OCI-LY3 (cell line): ENCODE measurements around the gene EPB41L5.

Source experiments
- H2AFZ ChIP-seq: fragments of 200-600, 300-600 bp; shearing (Covaris generic); 2 replicates; pipeline ENCODE4 v1.6.0; 2014; ENCODE audit warnings: antibody characterized with exemption, low read depth, low read length
- H3K27ac ChIP-seq: fragments of 200-600, 300-600 bp; sonication (generic); 2 replicates; pipeline ENCODE4 v1.5.1; 2014; ENCODE audit warnings: mild to moderate bottlenecking, low read length, moderate library complexity, mixed read lengths
- H3K27me3 ChIP-seq: fragments of 200-600, 300-600 bp; sonication (generic); 2 replicates; pipeline ENCODE4 v1.6.1; 2014; ENCODE audit warnings: low read depth, low read length, mixed read lengths
- H3K36me3 ChIP-seq: fragments of 200-600, 300-600 bp; sonication (generic); replicated peaks from 2 replicates; pipeline ENCODE3; 2014; ENCODE audit warnings: low read depth, low read length, mixed read lengths
- H3K4me1 ChIP-seq: fragments of 300-600, 200-600 bp; sonication (generic); 2 replicates; pipeline ENCODE4 v1.6.1; 2014; ENCODE audit warnings: low read length, mixed read lengths
- H3K4me2 ChIP-seq: fragments of 200-600, 300-600 bp; sonication (generic); 2 replicates; pipeline ENCODE4 v1.6.1; 2014; ENCODE audit warnings: low read length, mixed read lengths
- H3K4me3 ChIP-seq: fragments of 300-600, 200-600 bp; sonication (generic); 2 replicates; pipeline ENCODE4 v1.5.1; 2014; ENCODE audit warnings: antibody characterized with exemption, mild to moderate bottlenecking, low read length, moderate library complexity
- H3K79me2 ChIP-seq: fragments of 300-600, 200-600 bp; shearing (Covaris generic); 2 replicates; pipeline ENCODE4 v1.6.1; 2014; ENCODE audit warnings: mild to moderate bottlenecking, low read length, mixed read lengths
- H3K9ac ChIP-seq: fragments of 300-600, 200-600 bp; shearing (Covaris generic); 2 replicates; pipeline ENCODE4 v1.6.0; 2014; ENCODE audit warnings: mild to moderate bottlenecking, low read length, moderate library complexity
- H3K9me3 ChIP-seq: fragments of 200-600, 300-600 bp; shearing (Covaris generic); 2 replicates; pipeline ENCODE4 v1.6.1; 2014; ENCODE audit warnings: low read length, mixed read lengths; ENCODE audit not compliant: insufficient read depth
- H4K20me1 ChIP-seq: fragments of 200-600, 300-600 bp; sonication (generic); 2 replicates; pipeline ENCODE4 v1.6.1; 2016; ENCODE audit warnings: low read length, mixed read lengths; ENCODE audit not compliant: insufficient read depth
- CTCF ChIP-seq: fragments of 200-600, 300-600 bp; sonication (generic); IDR thresholded peaks from 2 replicates; pipeline ENCODE4 v1.5.1; 2014; ENCODE audit warnings: antibody characterized with exemption, low read length, low read depth
- EZH2phosphoT487 ChIP-seq: fragments of 200-600 bp; shearing (Covaris generic); IDR thresholded peaks from 2 replicates; pipeline ENCODE4 v1.6.1; 2018; ENCODE audit warnings: antibody characterized with exemption, mixed run types, low read depth

Gene EPB41L5

DNA sequence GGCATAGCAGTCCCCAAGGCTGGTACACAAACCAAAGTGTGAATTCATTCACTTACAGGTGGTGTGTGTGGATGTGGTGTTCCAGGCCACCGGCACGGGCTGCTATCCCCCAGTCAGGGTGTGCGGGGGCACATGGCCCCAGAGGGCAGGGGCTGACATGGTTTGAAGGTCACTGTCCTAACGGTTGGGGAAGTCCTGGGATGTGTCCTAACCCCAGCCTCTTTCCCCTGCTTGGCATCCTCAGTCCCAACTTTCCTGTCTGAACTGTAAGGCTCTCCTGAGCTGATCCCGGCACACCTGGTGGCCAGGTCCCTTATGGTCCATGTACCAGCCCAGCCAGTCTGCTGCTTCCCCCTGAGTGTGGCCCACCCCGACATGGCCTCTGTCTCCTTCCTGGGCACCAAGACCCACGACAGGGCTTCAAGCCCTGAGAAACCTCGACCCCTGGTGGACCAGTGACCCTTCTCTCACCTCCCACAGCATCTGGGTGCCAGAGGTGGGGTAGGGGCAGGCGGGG lies 212.7 kb downstream of the EPB41L5 start:
- Histone ChIP-seq H3K4me3 (no peak overlapping the region), H3K4me2 (no peak overlapping the region), H3K79me2 (peaks cover 17% of the 10 kb centered on the region), H3K27me3 (peaks cover 15% of the 10 kb centered on the region), H3K27ac (no peak overlapping the region), H3K36me3 (peaks cover 7% of the 10 kb centered on the region), H4K20me1 (no peaks in the 10 kb centered on the region), H2AFZ (no peak overlapping the region), H3K4me1 (peaks cover 16% of the 10 kb centered on the region), H3K9me3 (peaks cover 5% of the 10 kb centered on the region; the same call in 1 of the 2 replicates), H3K9ac (no peak overlapping the region)
- TF ChIP-seq EZH2phosphoT487 (no peak), CTCF (no peak)

DNA sequence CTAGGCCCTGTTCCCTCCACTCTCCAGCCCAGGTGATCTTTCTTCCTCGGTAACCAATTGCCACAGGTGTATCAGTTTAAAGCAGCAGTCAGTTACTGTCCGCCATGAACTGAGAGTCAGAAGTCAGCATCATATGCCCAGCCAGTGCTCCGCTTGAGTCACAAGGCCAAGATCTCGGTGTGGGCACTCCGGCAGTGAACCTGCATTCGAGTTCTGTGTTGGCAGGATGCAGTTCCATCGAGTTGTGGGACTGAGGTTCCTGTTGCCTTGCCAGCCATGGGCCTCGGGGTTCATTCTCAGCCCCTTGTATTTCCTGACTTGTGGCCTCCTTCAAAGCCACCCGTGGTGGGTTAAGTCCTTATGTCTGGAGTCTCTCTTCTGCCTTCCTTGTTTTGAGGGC lies 213.4 kb downstream of the EPB41L5 start:
- H3K9ac ChIP-seq: no peak overlapping the region
- peaks cover 15% of the 10 kb centered on the region for H3K27me3 ChIP-seq
- H3K9me3 ChIP-seq: peaks cover 5% of the 10 kb centered on the region; the same call in 1 of the 2 replicates
- peaks cover 7% of the 10 kb centered on the region for H3K36me3 ChIP-seq
- peaks cover 13% of the 10 kb centered on the region for H3K79me2 ChIP-seq
- no peak overlapping the region for H2AFZ ChIP-seq
- TF ChIP-seq CTCF: no peak
- TF ChIP-seq EZH2phosphoT487: no peak
- no peak overlapping the region for H3K4me2 ChIP-seq
- H3K27ac ChIP-seq: no peak overlapping the region
- H4K20me1 ChIP-seq: no peaks in the 10 kb centered on the region
- no peak overlapping the region for H3K4me3 ChIP-seq
- H3K4me1 ChIP-seq: peaks cover 16% of the 10 kb centered on the region

DNA sequence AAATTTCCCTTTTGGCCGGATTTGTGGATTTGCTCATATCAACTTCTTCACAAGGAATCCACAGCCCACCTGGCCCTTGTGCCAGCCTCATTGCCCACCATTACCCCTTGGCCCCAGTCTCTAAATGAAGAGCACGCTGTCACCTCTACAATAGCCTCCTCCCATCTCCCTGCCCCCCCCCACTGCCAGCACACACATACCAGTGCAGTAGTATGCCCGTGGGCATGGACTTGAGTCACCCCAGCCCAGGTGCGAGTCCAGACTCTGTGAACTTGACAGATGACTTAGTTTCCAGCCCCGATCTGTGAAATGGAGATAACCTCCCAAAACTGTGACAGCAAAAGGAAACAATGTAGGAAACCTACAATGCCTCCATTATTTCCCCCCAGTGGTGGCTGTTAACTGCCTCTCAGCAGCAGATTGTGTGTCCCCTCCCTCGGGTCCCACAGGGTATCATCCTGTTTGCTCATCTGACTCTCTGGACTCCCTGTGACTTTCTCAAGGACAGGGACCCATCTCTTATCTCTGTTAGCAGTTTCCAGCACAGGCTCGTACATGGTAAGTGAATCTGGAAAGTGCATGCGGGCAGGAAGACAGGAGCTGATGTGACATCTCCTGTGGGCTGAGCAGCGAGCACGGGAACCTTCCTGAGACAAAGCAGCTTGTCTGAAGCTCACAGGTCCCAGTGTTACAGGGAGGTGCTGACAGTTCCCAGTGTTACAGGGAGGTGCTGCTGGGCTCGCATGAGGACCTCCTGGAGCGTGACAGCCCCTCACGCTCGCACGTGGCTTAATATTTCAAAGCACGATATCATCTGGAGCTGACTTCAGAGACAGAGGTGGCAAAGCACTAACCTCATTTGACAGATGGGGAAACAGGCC lies 214.5 kb downstream of the EPB41L5 start:
- peak overlapping the region; percentile 7; the same call in 1 of the 2 replicates for H3K4me2 ChIP-seq
- H3K27ac ChIP-seq: no peak overlapping the region

GRCh38 chr2:120228503-120228902 lies 215.6 kb downstream of the EPB41L5 start:
- Histone ChIP-seq H3K79me2 (no peaks in the 10 kb centered on the region), H3K9ac (no peak overlapping the region), H3K27me3 (peaks cover 15% of the 10 kb centered on the region), H3K4me3 (no peak overlapping the region), H3K27ac (no peak overlapping the region), H3K4me2 (peak overlapping the region; percentile 13; the same call in 1 of the 2 replicates), H3K4me1 (peaks cover 22% of the 10 kb centered on the region), H3K36me3 (no peaks in the 10 kb centered on the region), H2AFZ (no peak overlapping the region), H4K20me1 (no peaks in the 10 kb centered on the region), H3K9me3 (peaks cover 5% of the 10 kb centered on the region; the same call in 1 of the 2 replicates)
- no peak for TF ChIP-seq EZH2phosphoT487
- TF ChIP-seq CTCF: peak; percentile 59

More for the DNA sequence above, 214.5 kb downstream of the EPB41L5 start:
- H2AFZ ChIP-seq: no peak overlapping the region
- H3K79me2 ChIP-seq: peaks cover 5% of the 10 kb centered on the region
- H3K4me1 ChIP-seq: peaks cover 19% of the 10 kb centered on the region
- no peak overlapping the region for H3K9ac ChIP-seq
- no peak for TF ChIP-seq EZH2phosphoT487
- peaks cover 5% of the 10 kb centered on the region; the same call in 1 of the 2 replicates for H3K9me3 ChIP-seq
- H4K20me1 ChIP-seq: no peaks in the 10 kb centered on the region
- H3K4me3 ChIP-seq: no peak overlapping the region
- H3K27me3 ChIP-seq: peaks cover 15% of the 10 kb centered on the region
- peaks cover 3% of the 10 kb centered on the region for H3K36me3 ChIP-seq
